ENCODE measurements around the gene CDK17.

DNA sequence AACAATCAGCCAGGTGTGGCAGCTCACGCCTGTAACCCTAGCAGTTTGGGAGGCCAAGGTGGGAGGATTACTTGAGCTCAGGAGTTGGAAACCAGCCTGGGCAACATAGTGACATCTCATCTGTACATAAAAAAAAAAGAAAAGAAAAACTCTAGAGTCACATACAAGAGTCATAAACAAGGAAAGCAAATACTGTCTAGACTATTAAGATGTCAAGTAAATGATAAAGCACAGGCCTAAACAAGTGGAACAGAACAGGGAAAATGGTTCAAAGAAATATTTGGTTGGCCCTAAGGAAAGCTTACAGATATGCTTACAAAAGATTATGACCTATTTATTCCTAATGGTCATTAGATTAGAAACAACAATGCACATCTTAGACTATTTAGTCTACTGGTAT, 12.3 kb downstream of the CDK17 start:
- no peak for TF ChIP-seq TCF7 (IDR thresholded peaks at IDR 0.05; ENCODE audit: borderline replicate concordance)
- TF ChIP-seq, protein P1, sequence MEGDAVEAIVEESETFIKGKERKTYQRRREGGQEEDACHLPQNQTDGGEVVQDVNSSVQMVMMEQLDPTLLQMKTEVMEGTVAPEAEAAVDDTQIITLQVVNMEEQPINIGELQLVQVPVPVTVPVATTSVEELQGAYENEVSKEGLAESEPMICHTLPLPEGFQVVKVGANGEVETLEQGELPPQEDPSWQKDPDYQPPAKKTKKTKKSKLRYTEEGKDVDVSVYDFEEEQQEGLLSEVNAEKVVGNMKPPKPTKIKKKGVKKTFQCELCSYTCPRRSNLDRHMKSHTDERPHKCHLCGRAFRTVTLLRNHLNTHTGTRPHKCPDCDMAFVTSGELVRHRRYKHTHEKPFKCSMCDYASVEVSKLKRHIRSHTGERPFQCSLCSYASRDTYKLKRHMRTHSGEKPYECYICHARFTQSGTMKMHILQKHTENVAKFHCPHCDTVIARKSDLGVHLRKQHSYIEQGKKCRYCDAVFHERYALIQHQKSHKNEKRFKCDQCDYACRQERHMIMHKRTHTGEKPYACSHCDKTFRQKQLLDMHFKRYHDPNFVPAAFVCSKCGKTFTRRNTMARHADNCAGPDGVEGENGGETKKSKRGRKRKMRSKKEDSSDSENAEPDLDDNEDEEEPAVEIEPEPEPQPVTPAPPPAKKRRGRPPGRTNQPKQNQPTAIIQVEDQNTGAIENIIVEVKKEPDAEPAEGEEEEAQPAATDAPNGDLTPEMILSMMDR (IDR thresholded peaks at IDR 0.05 in 2 of 3, conservative IDR thresholded peaks at IDR 0.05 in 1 of 3; ENCODE audit: insufficient read depth in 2 of 3, low read depth in 1 of 3, low read length in 3 of 3), result no peak
- TF ChIP-seq JUND (IDR thresholded peaks at IDR 0.05; ENCODE audit: borderline replicate concordance, low read depth, low read length), result no peak
- no peak for TF ChIP-seq JUND (tag; IDR thresholded peaks at IDR 0.05; ENCODE audit: borderline replicate concordance, low read depth, low read length)
- no peak for TF ChIP-seq ZNF699 (CRISPR knock-in tag; IDR thresholded peaks at IDR 0.05; ENCODE audit: insufficient replicate concordance)
- TF ChIP-seq, protein P2, sequence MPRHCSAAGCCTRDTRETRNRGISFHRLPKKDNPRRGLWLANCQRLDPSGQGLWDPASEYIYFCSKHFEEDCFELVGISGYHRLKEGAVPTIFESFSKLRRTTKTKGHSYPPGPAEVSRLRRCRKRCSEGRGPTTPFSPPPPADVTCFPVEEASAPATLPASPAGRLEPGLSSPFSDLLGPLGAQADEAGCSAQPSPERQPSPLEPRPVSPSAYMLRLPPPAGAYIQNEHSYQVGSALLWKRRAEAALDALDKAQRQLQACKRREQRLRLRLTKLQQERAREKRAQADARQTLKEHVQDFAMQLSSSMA (CRISPR knock-in tag; IDR thresholded peaks at IDR 0.05), result no peak
- no peak for TF ChIP-seq EZH2 (IDR thresholded peaks at IDR 0.05; ENCODE audit: borderline replicate concordance, low read depth, low read length)
- TF ChIP-seq SP1 (CRISPR knock-in tag; IDR thresholded peaks at IDR 0.05), result no peak

All from K562 (cell line).